H4 (cell line): ENCODE measurements around the gene KRT71. TPM values are rescaled to one million over a fixed set of nuclear protein-coding genes. Genes with fewer than 3 reads are reported as not detected.

Experiments used
- DNase-seq: peaks from one replicate; pipeline ENCODE4 v3.0.0-alpha.2; 2015; ENCODE audit warnings: low spot score
- total RNA-seq: library from RNA; depleted of rRNA; stranded (reverse); fragments of >200 nt; shearing (Covaris generic); gene quantifications from 2 replicates; pipeline ENCODE4 v1.2.3, GENCODE V29; 2014; rRNA removed

Gene KRT71
- total RNA-seq, 1 experiment from 2014 or later: not detected

- no peak for DNase-seq
Observed at GRCh38 chr12:52497975-52498374, 55.0 kb downstream of the KRT71 start.

DNA sequence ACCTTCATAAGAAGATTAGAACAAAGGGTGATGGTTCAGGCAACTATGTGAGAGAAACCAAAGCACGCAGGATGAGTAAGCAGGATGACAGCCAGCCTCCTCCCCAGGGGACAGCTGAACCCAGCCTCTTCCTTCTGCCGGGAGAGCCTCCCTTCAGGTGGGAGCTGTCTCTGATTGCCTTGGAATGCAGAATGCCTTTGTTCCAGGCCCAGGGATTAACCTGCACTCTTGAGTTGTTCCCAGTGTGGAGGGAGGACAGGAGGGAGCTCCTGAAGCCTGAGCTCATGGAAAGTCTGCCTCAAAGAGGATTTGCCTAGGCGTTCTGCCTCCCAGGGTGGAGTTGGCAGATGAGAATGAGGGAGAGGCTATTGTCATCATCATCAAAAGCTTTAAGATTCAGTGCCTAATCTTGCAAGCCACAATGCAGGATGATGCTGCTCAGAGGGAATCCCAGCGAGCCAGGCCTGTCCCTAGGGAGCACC, 56.3 kb downstream of the KRT71 start:
- DNase-seq: peak; percentile 18

GRCh38 chr12:52496054-52496453, 56.9 kb downstream of the KRT71 start:
- DNase-seq: no peak

DNA sequence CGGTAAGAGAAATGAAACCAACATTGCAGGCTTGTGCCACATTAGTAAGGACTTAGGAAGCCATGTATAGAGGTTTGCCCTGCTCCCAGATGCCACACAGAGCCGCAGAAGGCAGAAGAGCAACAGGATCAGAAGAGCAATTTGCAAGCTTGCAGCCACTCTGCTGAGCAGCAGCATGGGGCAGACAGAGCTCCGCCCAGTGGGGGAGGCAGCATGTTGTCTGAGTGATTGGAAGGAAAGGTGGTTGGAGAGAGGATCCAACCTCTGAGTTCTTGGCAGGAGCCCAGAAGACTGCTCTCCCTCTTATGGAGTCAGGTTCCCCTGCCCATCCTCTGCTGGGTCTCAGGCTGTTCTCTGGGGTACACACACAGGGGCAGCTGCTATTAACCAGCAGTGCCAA, 57.6 kb downstream of the KRT71 start:
- no peak for DNase-seq

DNA sequence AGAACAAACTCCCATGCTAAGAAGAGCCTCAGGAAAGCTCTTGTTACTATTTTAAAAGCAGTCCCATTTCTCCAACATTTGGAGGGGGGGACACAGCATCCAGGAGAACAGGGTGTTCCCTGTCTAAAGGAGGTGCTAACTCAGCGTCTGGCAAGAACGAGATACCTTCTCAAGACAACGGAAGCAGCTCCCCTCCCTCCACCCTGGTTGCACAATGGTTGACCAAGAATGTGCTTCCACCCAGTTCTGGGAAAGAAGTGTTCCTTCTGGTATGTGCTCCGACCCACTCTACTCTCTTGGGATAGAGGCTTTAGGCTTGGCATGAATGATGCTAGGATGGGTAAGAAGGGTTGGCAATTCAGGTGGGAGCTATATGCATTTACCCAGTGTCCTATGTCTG, 58.4 kb downstream of the KRT71 start:
- peak; percentile 20 for DNase-seq

DNA sequence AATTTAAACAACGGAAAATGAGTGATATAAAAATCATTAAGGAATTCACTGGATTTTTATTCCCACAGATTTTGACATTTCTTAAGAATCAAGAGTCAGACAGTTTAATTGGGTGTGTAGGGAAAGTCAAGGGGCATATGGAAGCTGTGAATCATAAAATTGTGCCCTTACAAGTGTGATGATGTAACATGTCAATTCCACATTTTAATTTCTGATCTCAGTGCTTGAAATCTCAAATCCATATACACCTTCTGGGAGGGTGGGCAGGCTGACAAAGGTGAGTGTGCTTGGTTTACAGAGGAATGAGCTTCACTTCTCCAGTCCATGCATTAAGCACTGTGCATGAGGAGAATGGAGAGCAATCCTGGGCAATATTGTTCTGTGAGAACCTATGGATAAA, 58.8 kb downstream of the KRT71 start:
- DNase-seq: no peak

Other genes with a start within 250 kb of the KRT71 start
- not detected in 2 replicates for gene KRT83, start 231.7 kb downstream of the KRT71 start, total RNA-seq
- gene KRT85, start 185.7 kb downstream of the KRT71 start, total RNA-seq: not detected in 2 replicates
- not detected in 2 replicates for gene KRT84, start 167.5 kb downstream of the KRT71 start, total RNA-seq
- not detected in 2 replicates for gene KRT82, start 146.8 kb downstream of the KRT71 start, total RNA-seq
- gene KRT75, start 118.8 kb downstream of the KRT71 start, total RNA-seq: 0.12 TPM in 1 of 2 replicates, not detected in the other
- gene KRT6B, start 101.0 kb downstream of the KRT71 start, total RNA-seq: not detected in 2 replicates
- not detected in 2 replicates for gene KRT6C, start 79.3 kb downstream of the KRT71 start, total RNA-seq
- gene KRT6A, start 59.9 kb downstream of the KRT71 start, total RNA-seq: not detected in 2 replicates
- not detected in 2 replicates for gene KRT5, start 32.8 kb downstream of the KRT71 start, total RNA-seq
- gene KRT74, start 20.7 kb upstream of the KRT71 start, total RNA-seq: not detected in 2 replicates
- not detected in 2 replicates for gene KRT72, start 48.3 kb upstream of the KRT71 start, total RNA-seq
- not detected in 2 replicates for gene KRT73, start 65.4 kb upstream of the KRT71 start, total RNA-seq
- gene KRT2, start 99.1 kb upstream of the KRT71 start, total RNA-seq: 0.21 and 0.53 TPM in 2 replicates
- not detected in 2 replicates for gene KRT1, start 127.3 kb upstream of the KRT71 start, total RNA-seq
- gene KRT77, start 150.4 kb upstream of the KRT71 start, total RNA-seq: not detected in 2 replicates
- gene KRT76, start 224.2 kb upstream of the KRT71 start, total RNA-seq: not detected in 2 replicates
- not detected in 2 replicates for gene KRT3, start 243.0 kb upstream of the KRT71 start, total RNA-seq